DND-41 (cell line): ENCODE data around the gene FOXN3.

Source experiments
- CTCF ChIP-seq: IDR thresholded peaks from 2 replicates; pipeline ENCODE4 v1.5.1; 2012; ENCODE audit warnings: borderline replicate concordance, low read length, moderate library complexity, mild to moderate bottlenecking; ENCODE audit not compliant: poor library complexity, severe bottlenecking; ENCODE audit errors: extremely low read depth
- EZH2 ChIP-seq: IDR thresholded peaks from 3 replicates; pipeline ENCODE4 v1.6.1; 2012; ENCODE audit warnings: borderline replicate concordance, low read depth, mild to moderate bottlenecking, moderate library complexity, low read length, inconsistent platforms; ENCODE audit not compliant: severe bottlenecking

GRCh38 chr14:89308232-89308959, 108.6 kb downstream of the FOXN3 start:
- TF ChIP-seq CTCF (peak; percentile 3), EZH2 (no peak)
